Keratinocyte (primary cell): ENCODE measurements around the gene MRPS10. TPM values are rescaled to one million over a fixed set of nuclear protein-coding genes. Genes with fewer than 3 reads are reported as not detected.

ENCODE experiments used
- DNase-seq: peaks from one replicate; pipeline ENCODE4 v3.0.0-alpha.2; 2011; ENCODE audit warnings: low read depth, missing footprints, low spot score
- FAIRE-seq: peaks from 2 replicates; lab custom pipeline; 2011; peaks lifted over from hg19 to GRCh38; lab: Jason Lieb, UNC
- H2AFZ ChIP-seq: 2 replicates; pipeline ENCODE4 v1.6.0; 2012; ENCODE audit warnings: low read length, control low read depth, inconsistent platforms; ENCODE audit not compliant: control insufficient read depth
- H3K27ac ChIP-seq: 2 replicates; pipeline ENCODE4 v1.5.1; 2011; ENCODE audit warnings: low read length; ENCODE audit not compliant: control insufficient read depth, insufficient read depth
- H3K27me3 ChIP-seq: 3 replicates; pipeline ENCODE4 v1.6.0; 2011; ENCODE audit warnings: low read length; ENCODE audit not compliant: control insufficient read depth, insufficient read depth; ENCODE audit errors: extremely low read depth
- H3K36me3 ChIP-seq, 2 experiments: 2 replicates in 1 of 2; 3 replicates in 1 of 2; pipeline ENCODE4 v1.5.1; 2011; ENCODE audit warnings: low read length in 2 of 2, mild to moderate bottlenecking in 1 of 2; ENCODE audit not compliant: control insufficient read depth in 2 of 2, insufficient read depth in 2 of 2; ENCODE audit errors: extremely low read depth in 1 of 2
- H3K4me1 ChIP-seq: 3 replicates; pipeline ENCODE4 v1.5.1; 2011; ENCODE audit warnings: low read length; ENCODE audit not compliant: control insufficient read depth, insufficient read depth; ENCODE audit errors: extremely low read depth
- H3K4me2 ChIP-seq: 3 replicates; pipeline ENCODE4 v1.6.0; 2011; ENCODE audit warnings: low read depth, low read length; ENCODE audit not compliant: control insufficient read depth, insufficient read depth; ENCODE audit errors: extremely low read depth
- H3K4me3 ChIP-seq, 3 experiments: fragments of 200-600 bp in 1 of 3; sonication (generic) in 1 of 3; 2 replicates in 2 of 3; 3 replicates in 1 of 3; pipeline ENCODE4 v1.5.1; 2011 to 2016; ENCODE audit warnings: low read length in 3 of 3, mild to moderate bottlenecking in 3 of 3, control low read depth in 2 of 3, inconsistent platforms in 1 of 3, low read depth in 1 of 3, mixed read lengths in 1 of 3, mixed run types in 1 of 3, moderate library complexity in 1 of 3; ENCODE audit not compliant: control insufficient read depth in 2 of 3, insufficient read depth in 2 of 3; ENCODE audit errors: extremely low read depth in 1 of 3
- H3K79me2 ChIP-seq: 2 replicates; pipeline ENCODE4 v1.6.0; 2012; ENCODE audit warnings: low read length; ENCODE audit not compliant: control insufficient read depth, insufficient read depth
- H3K9ac ChIP-seq: 3 replicates; pipeline ENCODE4 v1.6.0; 2011; ENCODE audit warnings: low read length; ENCODE audit not compliant: control insufficient read depth, insufficient read depth; ENCODE audit errors: extremely low read depth
- H3K9me1 ChIP-seq: 3 replicates; pipeline ENCODE4 v1.6.0; 2011; ENCODE audit warnings: low read length; ENCODE audit not compliant: control insufficient read depth, insufficient read depth; ENCODE audit errors: extremely low read depth
- H3K9me3 ChIP-seq: 2 replicates; pipeline ENCODE4 v1.5.1; 2012; ENCODE audit warnings: low read depth, low read length; ENCODE audit not compliant: control insufficient read depth
- H4K20me1 ChIP-seq: 3 replicates; pipeline ENCODE4 v1.6.0; 2011; ENCODE audit warnings: low read length; ENCODE audit not compliant: control insufficient read depth, insufficient read depth; ENCODE audit errors: extremely low read depth
- CTCF ChIP-seq, 3 experiments: IDR thresholded peaks in 1 of 3; conservative IDR thresholded peaks in 1 of 3; optimal IDR thresholded peaks in 1 of 3; 2 replicates in 2 of 3; 3 replicates in 1 of 3; pipeline versions ENCODE3 to v1.5.1; 2011; ENCODE audit warnings: low read length in 3 of 3, mild to moderate bottlenecking in 3 of 3, moderate library complexity in 2 of 3, control low read depth in 1 of 3, inconsistent platforms in 1 of 3; ENCODE audit not compliant: insufficient read depth in 2 of 3; ENCODE audit errors: extremely low read depth in 1 of 3
- EZH2 ChIP-seq: IDR thresholded peaks from one replicate; pipeline ENCODE4 v1.6.1; 2012; ENCODE audit warnings: inconsistent platforms, mild to moderate bottlenecking, low read length, moderate library complexity
- dilution Hi-C: fragments of 300-500 bp; cut with MboI; formaldehyde crosslinking; loops from one replicate; pipeline ENCODE4 v1.7.0; 2020; ENCODE audit warnings: low sequenced_read_pairs; ENCODE audit not compliant: extremely low pct_ligation_motif_present
- polyA plus RNA-seq, 5 experiments: library from polyadenylated mRNA; depleted of rRNA in 3 of 5; stranded (reverse) in 3 of 5; stranded (forward) in 1 of 5; unstranded in 1 of 5; fragments of >200 nt; gene quantifications; 1 replicate in 1 of 5; 2 replicates in 3 of 5; 3 replicates in 1 of 5; pipeline versions ENCODE4 v1.2.1 to v1.2.3, GENCODE V29; 2011 to 2012; ENCODE audit warnings: missing spikeins in 2 of 5, low read depth in 1 of 5, low replicate concordance in 1 of 5

Gene MRPS10
- polyA plus RNA-seq, 1 donor (not counting 4 experiments of a cell fraction or from before 2014, with no cell fraction given) = 80.1 TPM

GRCh38 chr6:42263165-42263728 lies 45.6 kb upstream of the MRPS10 start:
- Histone ChIP-seq H3K4me2 (no peak overlapping the region), H3K27me3 (no peaks in the 10 kb centered on the region), H3K4me3 (no peak overlapping the region), H4K20me1 (no peaks in the 10 kb centered on the region), H3K27ac (no peak overlapping the region), H3K79me2 (no peaks in the 10 kb centered on the region), H2AFZ (no peak overlapping the region), H3K4me1 (no peaks in the 10 kb centered on the region), H3K36me3 (no peaks in the 10 kb centered on the region), H3K9me1 (no peaks in the 10 kb centered on the region), H3K9me3 (no peaks in the 10 kb centered on the region), H3K9ac (no peak overlapping the region)
- dilution Hi-C loops = no loop called here
- DNase-seq (no peak), FAIRE-seq (no peak)
- TF ChIP-seq EZH2 (no peak), CTCF (optimal IDR thresholded peaks at IDR 0.05 in 1 of 3, IDR thresholded peaks at IDR 0.05 in 1 of 3, conservative IDR thresholded peaks at IDR 0.05 in 1 of 3; ENCODE audit: extremely low read depth in 1 of 3, insufficient read depth in 2 of 3, low read length in 3 of 3) (no peak)

- Histone ChIP-seq H3K4me2 (no peak overlapping the region), H3K79me2 (no peaks in the 10 kb centered on the region), H3K36me3 (peaks cover 0 to 4% of the 10 kb centered on the region in 2 experiments), H3K27me3 (no peaks in the 10 kb centered on the region), H3K9ac (no peak overlapping the region), H3K4me1 (no peaks in the 10 kb centered on the region), H3K9me3 (no peaks in the 10 kb centered on the region), H3K4me3 (no peak overlapping the region), H3K9me1 (no peaks in the 10 kb centered on the region), H3K27ac (no peak overlapping the region), H2AFZ (no peak overlapping the region), H4K20me1 (no peaks in the 10 kb centered on the region)
- DNase-seq = no peak
- no peak for FAIRE-seq
- dilution Hi-C loops = no loop called here
- no peak for TF ChIP-seq EZH2
- TF ChIP-seq CTCF (optimal IDR thresholded peaks at IDR 0.05 in 1 of 3, IDR thresholded peaks at IDR 0.05 in 1 of 3, conservative IDR thresholded peaks at IDR 0.05 in 1 of 3; ENCODE audit: extremely low read depth in 1 of 3, insufficient read depth in 2 of 3, low read length in 3 of 3) = peak in 2 of 3 experiments; percentile 46 to 61
Measured at GRCh38 chr6:42260972-42261371, 43.3 kb upstream of the MRPS10 start.
